ENCODE data around the gene SEC14L3. TPM values are rescaled to one million over a fixed set of nuclear protein-coding genes. Genes with fewer than 3 reads are reported as not detected.

Gene SEC14L3
- total RNA-seq (2014; rRNA removed; shearing (Covaris generic)) = not detected in 2 replicates

DNA sequence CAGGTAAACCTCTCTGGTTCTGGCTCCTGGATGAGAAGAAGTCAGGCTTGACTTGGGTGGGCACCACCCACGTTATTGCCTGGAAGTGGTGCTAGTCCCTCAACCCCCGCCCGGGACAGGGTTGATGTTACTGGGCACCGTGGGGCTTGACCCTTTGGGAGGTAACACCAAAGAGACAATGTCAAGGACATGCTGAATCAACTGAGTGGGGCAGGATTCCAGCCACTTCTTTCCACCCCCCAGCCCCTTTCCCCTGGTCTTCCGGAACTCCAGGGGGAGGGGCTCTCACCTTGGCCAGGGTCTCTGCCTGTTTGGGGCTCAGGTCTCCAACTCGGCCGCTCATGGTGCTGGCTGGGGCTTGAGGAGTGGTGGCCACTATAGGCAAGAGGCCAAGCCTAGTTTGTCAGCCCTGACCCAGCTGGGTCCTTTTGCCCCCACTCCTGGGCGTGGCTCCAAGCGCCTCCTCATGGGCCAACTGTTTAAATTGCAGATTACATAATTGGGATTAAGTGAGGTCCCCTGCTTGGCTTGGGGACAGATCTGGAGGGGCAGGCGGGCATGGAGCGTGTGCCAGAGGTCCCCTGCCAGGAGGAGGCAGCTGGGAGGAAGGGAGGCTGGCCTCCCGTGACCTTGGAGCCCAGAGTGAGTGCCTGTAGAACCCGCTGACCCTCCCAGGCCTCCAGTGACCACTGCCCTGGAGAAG is at the start of gene SEC14L3:
Gene SEC14L3, minus strand, starts transcription at position 402 of the 703 bp plus-strand sequence. Its CDS starts 59 bp downstream, at position 343.
- no peak for DNase-seq (ENCODE audit: low spot score)

DNA sequence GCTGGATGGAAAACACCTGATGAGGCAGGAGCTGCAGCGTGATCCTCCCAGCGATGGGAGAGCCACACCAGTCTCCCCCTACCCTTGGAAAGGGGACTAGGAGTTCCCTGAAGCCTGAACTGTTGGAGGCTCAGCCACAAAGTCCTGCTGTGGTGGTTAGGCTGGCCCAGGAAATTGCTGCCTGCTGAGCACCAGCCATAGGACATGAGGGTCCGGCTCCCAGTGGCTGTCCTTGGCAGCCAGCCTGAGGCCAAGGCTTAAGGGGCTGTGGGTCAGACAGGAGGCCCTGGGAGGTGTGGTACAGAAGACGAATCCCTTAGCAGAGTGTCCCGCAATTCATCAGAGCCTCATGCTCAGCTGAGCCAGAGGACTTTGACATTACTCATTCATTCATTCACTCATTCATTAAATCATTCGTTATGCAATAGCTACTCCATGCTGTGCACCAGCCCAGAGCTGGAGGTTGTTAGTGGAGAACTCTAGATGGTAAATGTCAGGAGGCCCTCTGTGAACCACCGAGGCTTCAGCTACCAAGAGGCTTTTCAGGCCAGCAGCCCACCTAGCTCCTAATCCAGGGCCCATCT is 48.1 kb upstream of the SEC14L3 start:
- DNase-seq (ENCODE audit: low spot score) = no peak

GRCh38 chr22:30516731-30517130 is 44.9 kb upstream of the SEC14L3 start:
- no peak for DNase-seq (ENCODE audit: low spot score)

- no peak for DNase-seq (ENCODE audit: low spot score)
These were observed 44.5 kb upstream of the SEC14L3 start for GRCh38 chr22:30516273-30516672.

- no peak for DNase-seq (ENCODE audit: low spot score)
These were observed 42.4 kb upstream of the SEC14L3 start for GRCh38 chr22:30514252-30514651.

GRCh38 chr22:30513462-30513861 is 41.6 kb upstream of the SEC14L3 start:
- DNase-seq (ENCODE audit: low spot score) = no peak

- no peak for DNase-seq (ENCODE audit: low spot score)
These were observed 40.1 kb upstream of the SEC14L3 start for GRCh38 chr22:30511911-30512310.

DNA sequence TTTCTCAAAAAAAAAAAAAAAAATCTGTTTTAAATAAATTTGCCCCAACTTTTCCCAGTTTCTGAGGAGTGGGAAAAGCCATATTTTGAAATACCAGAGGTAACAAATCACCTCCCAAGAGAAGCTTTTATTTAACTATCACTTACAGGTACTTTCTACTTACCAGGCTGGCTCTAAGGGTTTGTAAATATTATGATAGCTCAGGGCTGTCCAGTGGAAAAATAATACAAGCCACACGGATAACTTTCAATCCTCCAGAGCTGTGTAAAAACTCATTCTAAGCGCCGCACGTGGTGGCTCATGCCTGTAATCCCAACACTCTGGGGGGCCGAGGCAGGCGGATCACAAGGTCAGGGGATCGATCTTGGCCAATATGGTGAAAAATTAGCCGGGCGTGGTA is 39.3 kb upstream of the SEC14L3 start:
- no peak for DNase-seq (ENCODE audit: low spot score)

GRCh38 chr22:30508216-30508615 is 36.4 kb upstream of the SEC14L3 start:
- DNase-seq (ENCODE audit: low spot score) = no peak

- no peak for DNase-seq (ENCODE audit: low spot score)
These were observed 35.9 kb upstream of the SEC14L3 start for GRCh38 chr22:30507670-30508069.

DNA sequence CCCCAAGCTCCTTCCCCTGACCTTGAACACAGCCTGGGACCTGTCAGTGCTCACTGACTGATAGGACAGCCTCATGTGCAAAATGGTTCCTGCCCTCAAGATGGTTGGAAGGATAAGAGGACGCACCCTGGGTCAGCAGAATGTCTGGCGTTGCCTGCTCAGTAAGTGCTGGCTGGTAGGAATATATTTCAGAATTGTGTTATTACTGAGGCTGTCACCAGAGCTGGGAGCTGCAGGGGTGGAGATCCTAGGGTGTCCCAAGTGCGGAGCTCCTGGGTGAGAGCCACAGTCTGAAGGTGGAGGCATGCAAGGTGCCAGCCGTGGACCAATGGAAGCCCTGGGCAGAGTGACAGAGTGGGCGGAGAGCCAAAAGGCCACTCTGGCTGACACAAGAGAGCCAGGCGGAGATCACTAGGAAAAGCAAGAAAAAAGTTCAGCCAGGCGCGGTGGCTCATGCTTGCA is 34.7 kb upstream of the SEC14L3 start:
- DNase-seq (ENCODE audit: low spot score) = no peak

- DNase-seq (ENCODE audit: low spot score) = no peak
These were observed 31.7 kb upstream of the SEC14L3 start for GRCh38 chr22:30503551-30503950.

DNA sequence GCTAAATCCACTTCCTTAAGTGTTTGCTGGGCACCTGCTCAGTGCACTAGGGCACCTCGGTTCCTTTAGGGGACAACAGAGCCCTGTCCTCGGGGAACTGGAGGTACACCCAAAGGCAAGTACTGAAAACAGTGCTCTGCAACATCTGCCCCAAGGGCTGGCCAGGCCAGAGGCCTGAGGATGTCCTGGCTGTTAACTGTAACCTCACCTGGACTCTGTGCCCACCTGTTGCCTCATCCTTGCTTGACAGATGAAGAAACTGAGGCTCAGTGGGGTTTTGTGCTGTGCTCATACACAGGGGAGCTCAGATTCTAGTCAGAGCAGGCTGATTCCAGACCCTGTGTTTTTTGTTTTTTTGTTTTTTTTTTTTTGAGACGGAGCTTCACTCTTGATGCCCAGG is 31.1 kb upstream of the SEC14L3 start:
- no peak for DNase-seq (ENCODE audit: low spot score)

DNA sequence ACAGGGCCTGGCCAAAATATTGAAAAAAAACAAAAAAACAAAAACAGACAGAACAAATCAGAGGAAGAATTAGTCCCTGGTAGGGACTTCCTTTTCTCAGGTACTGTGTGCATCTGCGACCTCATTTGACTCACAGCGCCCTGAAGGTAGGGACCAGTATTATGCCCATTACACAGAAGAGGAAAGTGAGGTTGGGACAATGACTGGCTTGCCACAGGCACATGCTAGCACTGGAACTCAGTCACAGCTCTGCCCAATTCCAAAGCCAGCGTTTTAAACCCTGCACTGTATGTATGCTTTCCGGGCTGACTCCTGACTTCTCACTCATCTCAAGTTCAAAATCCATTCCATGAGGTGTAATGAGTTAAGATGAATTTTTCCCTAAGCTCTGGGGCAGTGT is 30.3 kb upstream of the SEC14L3 start:
- no peak for DNase-seq (ENCODE audit: low spot score)

DNA sequence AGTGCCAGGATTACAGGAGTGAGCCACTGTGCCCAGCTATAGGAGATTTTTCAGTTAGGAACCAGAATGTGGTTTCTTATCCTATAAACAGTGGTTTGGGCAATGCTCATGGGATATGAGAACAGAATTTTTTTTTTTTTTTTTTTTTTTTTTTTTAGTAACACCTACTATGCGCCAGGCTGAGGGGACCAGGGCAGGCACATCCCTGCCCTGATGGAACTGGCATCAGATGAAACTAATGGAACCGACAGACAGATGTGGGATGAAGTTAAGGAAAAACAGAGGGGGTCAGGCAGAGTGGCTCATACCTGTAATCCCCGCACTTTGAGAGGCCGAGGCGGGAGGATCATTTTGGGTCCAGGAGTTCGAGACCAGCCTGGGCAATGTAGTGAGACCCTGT is 28.8 kb upstream of the SEC14L3 start:
- no peak for DNase-seq (ENCODE audit: low spot score)

DNA sequence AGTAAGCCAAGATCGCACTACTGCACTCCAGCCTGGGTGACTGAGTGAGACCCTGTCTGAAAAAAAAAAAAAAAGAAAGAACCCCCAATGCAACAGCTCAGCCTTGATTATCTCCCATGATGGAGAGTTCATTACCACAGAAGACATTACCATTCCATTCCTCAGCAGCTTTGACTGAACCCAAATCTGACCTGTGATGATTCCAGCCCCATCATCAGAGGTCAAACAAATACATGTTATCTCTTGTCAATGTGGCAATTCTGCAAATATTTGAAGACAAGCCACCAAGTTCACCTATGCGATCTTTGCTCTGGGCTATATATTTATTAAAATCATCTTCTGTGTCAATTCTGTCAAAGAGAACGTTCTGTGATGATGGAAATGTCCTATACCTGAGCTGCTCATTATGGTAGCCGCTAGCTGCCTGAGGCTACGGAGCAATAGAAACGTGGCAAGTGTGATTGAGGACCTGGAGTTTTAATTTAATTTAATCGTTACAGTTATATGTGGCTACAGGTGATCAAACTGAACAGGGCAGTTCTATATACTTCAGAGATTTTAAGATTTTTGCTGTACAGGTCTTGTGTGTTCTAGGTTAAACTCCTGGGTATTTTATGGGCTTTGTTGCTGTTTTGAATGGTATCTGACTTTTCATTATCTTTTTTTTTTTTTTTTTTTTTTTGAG is 25.8 kb upstream of the SEC14L3 start:
- DNase-seq (ENCODE audit: low spot score) = no peak

- DNase-seq (ENCODE audit: low spot score) = no peak
These were observed 23.4 kb upstream of the SEC14L3 start for GRCh38 chr22:30495041-30495784.

DNA sequence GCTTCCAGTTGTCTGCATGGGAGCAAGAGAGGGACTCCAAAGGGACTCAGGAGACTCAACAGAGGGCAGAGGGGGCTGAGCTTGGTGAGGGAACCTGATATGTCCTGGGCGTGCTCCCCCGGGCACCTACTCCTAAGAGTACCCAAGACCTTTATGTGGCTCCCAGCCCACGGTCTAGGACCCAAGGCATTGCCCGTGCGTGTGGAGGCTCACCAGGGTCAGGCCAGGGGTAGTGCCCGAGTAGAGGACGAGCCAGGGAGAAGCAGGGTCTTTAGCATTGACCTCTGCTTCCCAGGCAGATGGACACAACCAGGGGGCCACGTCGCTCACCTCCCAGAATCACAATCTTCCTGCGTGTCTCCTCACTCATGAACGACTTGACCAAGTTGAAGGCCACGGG is 20.3 kb upstream of the SEC14L3 start:
- DNase-seq (ENCODE audit: low spot score) = no peak

DNA sequence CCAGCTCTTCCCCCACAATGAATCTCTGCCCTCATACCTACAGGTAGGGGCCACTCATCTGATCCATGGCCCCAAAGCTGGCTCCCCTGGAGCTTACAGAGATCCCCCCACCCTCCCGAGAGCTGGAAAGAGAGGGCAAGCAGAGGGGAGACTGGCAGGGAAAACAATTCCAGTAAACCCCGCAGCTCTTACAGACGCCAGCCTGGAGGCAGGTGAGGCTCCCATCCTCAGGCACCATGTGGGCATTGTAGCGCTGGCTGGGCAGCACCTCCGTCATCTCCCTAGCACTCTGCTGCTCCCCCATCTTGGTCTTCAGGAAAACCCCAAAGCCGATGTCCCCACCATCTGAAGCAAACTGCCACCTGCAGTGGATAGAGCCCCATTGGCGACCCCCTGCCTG is 19.6 kb upstream of the SEC14L3 start:
- no peak for DNase-seq (ENCODE audit: low spot score)

DNA sequence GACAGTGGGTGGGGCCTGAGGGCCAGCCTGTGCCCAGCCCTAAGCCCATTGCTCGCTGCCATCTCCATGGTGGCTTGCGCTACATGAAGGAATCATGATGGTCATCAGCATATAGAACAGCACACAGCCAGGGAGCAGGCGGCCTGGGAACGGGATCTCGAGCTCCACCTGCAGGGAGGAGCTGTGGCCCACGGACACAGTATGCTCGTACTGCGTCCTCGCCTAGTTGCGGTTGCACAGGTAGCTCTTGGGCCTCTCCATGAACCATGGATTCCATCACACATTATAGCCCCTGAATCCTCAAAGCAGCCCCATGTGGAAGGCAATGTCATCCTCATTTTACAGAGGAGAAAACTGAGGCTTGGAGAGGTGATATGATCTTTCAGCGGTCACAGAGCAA is 18.6 kb upstream of the SEC14L3 start:
- DNase-seq (ENCODE audit: low spot score) = no peak

DNA sequence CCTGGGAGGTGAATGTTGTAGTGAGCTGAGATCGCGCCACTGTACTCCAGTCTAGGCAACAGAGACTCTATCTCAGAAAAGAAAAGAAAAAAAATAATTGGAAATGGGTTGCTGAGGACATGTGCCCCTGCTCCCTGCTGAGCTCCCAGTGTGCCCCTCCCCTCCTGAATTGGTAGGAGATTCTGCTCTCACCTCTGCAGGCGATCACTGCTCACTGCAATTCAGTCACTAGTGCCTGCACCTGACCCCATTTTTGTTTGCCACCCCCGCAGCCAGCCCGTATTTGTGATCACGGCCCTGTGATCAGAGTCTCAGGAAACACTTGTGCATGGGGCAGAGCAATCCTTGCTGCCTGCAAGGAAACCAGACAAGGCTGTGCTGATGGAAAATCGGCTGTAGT is 16.3 kb upstream of the SEC14L3 start:
- no peak for DNase-seq (ENCODE audit: low spot score)

- DNase-seq (ENCODE audit: low spot score) = no peak
These were observed 14.9 kb upstream of the SEC14L3 start for GRCh38 chr22:30486661-30487115.

Measured in A172 (cell line).